Measurements from ENCODE around the gene CPSF7.
A peak's percentile ranks its signal among the peaks of the same experiment; 100 is the strongest.

CPSF7 gene

GRCh38 chr11:61380884-61381283 is 48.9 kb downstream of the CPSF7 start:
- DNase-seq, result no peak

- DNase-seq, result peak; percentile 40
Measured at GRCh38 chr11:61378713-61379313, 51.0 kb downstream of the CPSF7 start.

GRCh38 chr11:61377461-61378160 is 52.2 kb downstream of the CPSF7 start:
- DNase-seq, result no peak

- no peak for DNase-seq
Measured at GRCh38 chr11:61375761-61376108, 54.0 kb downstream of the CPSF7 start.

- no peak for DNase-seq
Measured at GRCh38 chr11:61372659-61373420, 56.9 kb downstream of the CPSF7 start.

GRCh38 chr11:61370349-61371005 is 59.3 kb downstream of the CPSF7 start:
- no peak for DNase-seq

- no peak for DNase-seq
Measured at GRCh38 chr11:61369372-61370348, 60.1 kb downstream of the CPSF7 start.

GRCh38 chr11:61368646-61369045 is 61.1 kb downstream of the CPSF7 start:
- no peak for DNase-seq

- DNase-seq, result no peak
Measured at GRCh38 chr11:61367406-61367805, 62.4 kb downstream of the CPSF7 start.

- no peak for DNase-seq
Measured at GRCh38 chr11:61364012-61364675, 65.6 kb downstream of the CPSF7 start.

GRCh38 chr11:61362542-61362875 is 67.3 kb downstream of the CPSF7 start:
- DNase-seq, result no peak

GRCh38 chr11:61361741-61362541 is 67.8 kb downstream of the CPSF7 start, which contains the start of the genes CYB561A3 and TMEM138:
Gene CYB561A3, minus strand, starts transcription at chr11:61361882. Its CDS starts 5,169 bp downstream, at chr11:61356713.
Gene TMEM138, plus strand, starts transcription at chr11:61362374. Its CDS starts 2,017 bp downstream, at chr11:61364391.
- peak; percentile 69 for DNase-seq

GRCh38 chr11:61361237-61361740 is 68.5 kb downstream of the CPSF7 start:
- no peak for DNase-seq

GRCh38 chr11:61359516-61359915 is 70.3 kb downstream of the CPSF7 start:
- DNase-seq, result no peak

GRCh38 chr11:61358566-61358965 is 71.2 kb downstream of the CPSF7 start:
- DNase-seq, result no peak

GRCh38 chr11:61357894-61358239 is 71.9 kb downstream of the CPSF7 start:
- DNase-seq, result no peak

GRCh38 chr11:61357233-61357893 is 72.4 kb downstream of the CPSF7 start:
- no peak for DNase-seq

- DNase-seq, result no peak
Measured at GRCh38 chr11:61356706-61357105, 73.1 kb downstream of the CPSF7 start.

- DNase-seq, result no peak
Measured at GRCh38 chr11:61354208-61354607, 75.6 kb downstream of the CPSF7 start.

All from GOT3 (cell line).